HG02840 (cell line): ENCODE results near the gene CA12.

ENCODE experiments used
- ATAC-seq: cut with Tn5 transposase; IDR thresholded peaks from one replicate; pipeline ENCODE4 v1.9.1; 2021; ENCODE audit warnings: mild to moderate bottlenecking, moderate library complexity, moderate number of reproducible peaks; ENCODE audit not compliant: unreplicated experiment, low FRiP score

The CA12 gene

DNA sequence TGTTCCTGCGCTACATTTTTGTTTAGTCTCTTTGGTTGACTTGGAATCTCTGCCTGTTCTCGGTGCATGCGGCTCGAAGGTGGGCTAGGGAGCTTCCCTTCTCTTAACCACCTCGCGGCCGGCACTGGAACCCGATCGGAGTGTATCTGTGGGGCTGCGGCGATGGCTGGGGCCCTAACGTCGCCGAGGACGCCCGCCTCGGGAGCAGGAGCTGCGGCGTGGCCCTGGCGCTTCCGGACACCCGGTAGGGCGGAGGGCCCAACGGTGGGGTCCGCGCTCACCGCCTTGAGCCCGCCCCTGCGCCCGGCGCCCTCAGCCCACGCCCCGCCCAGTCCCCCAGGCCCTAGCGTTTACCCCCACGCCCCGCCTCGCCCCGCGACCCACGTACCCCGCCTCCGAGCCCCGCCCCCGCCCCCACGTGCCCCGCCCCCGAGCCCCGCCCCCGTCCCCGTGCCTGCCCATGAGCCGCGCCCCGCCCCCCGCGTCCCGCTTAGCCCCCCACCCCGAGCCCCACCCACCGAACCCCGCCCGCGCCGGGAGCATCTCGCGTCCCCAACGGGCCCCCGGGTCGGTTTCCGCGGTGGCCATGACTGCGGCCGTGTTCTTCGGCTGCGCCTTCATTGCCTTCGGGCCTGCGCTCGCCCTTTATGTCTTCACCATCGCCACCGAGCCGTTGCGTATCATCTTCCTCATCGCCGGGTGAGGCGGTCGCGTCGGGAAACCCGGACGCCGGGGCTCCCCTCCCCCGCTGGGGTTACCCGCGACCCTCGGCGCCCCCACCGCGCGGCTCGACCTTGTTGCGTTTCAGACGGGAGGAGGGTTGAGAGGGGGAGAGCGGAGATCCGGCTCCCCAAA is 104.4 kb downstream of the CA12 start, which contains the start of gene APH1B:
Gene APH1B (plus strand): TSS at position 568 of the 855 bp plus-strand sequence. CDS start 19 bp downstream, at position 587.
- ATAC-seq, result no peak

DNA sequence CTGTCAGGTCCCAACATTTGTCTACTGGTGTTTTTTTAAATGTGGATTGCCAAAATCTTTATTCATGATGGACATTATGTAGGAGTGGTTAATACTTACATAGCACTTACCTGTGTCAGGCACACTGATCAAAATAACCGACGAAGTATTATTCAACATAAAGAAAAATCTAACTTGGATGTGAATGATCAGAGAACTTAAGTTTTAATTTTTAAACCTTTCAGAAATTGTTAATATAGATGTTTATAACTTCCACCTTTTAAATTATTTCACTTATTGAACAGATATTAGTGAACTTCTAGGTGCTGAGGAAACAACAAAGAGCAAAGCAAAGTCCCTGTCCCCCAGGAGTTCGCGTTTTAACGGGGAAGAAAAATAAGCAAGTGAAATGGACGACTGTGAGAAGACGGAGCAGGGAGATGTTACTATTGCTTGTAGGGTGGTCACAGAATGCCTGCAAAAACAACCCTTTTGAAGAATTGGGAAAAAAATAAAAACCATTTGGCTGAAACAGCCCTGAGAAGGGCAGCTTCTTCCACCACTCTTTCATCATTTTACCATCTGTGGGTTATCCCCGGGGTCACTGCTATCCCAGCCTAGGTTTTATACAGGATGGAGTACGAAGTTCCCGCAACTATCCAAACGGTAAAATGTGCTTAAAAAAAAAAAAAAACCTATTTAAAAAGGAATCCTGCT is 105.2 kb downstream of the CA12 start:
- ATAC-seq, result no peak

DNA sequence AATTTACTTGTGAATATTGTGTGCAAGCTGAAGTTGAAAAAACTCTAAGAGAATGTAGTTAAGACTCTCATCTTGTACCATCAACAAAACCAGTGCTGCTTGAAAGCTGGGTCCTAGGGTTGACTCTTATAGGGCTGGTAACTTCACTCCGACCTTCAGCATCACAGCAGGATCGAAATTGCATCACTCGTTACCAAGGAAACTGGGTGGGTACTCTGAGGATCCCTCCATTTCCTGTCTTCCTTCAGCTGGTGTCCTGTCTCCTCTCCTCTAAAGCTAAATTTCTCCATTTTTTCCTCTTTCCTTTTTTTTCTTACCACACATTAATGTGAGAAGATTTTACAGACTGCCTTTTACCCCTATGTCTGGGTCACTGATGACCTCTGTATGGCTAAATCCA is 107.2 kb downstream of the CA12 start:
- ATAC-seq, result no peak
